ENCODE measurements around the gene ZFAND3. TPM values are rescaled to one million over a fixed set of nuclear protein-coding genes. Genes with fewer than 3 reads are reported as not detected.
A peak's percentile ranks its signal among the peaks of the same experiment; 100 is the strongest.

Gene ZFAND3
- total and polyA plus RNA-seq, 2 experiments from 2014 or later, result 16.9 to 28.2 TPM

GRCh38 chr6:38155621-38156204 is 336.2 kb downstream of the ZFAND3 start:
- no peak overlapping the region for H3K4me3 Mint-ChIP-seq
- peak overlapping the region; percentile 45; the same call in 1 of the 2 replicates for H3K27ac ChIP-seq (ENCODE audit: low read depth)
- H3K27me3 Mint-ChIP-seq (ENCODE audit: insufficient read depth, low read depth, poor library complexity), result peaks cover 14% of the 10 kb centered on the region
- no peak overlapping the region for H3K4me3 ChIP-seq
- H3K36me3 ChIP-seq (ENCODE audit: insufficient read depth), result no peaks in the 10 kb centered on the region
- no peaks in the 10 kb centered on the region for H4K20me1 ChIP-seq (replicated peaks; ENCODE audit: insufficient read depth)
- H2AFZ ChIP-seq, result no peak overlapping the region
- H3K4me1 ChIP-seq (ENCODE audit: insufficient read depth), result no peaks in the 10 kb centered on the region
- H3K4me1 Mint-ChIP-seq, result peaks cover 6% of the 10 kb centered on the region
- no peaks in the 10 kb centered on the region for H3F3A ChIP-seq (replicated peaks; ENCODE audit: low read depth)
- no peak for DNase-seq (ENCODE audit: low spot score)
- no peak overlapping the region for H3K4me2 ChIP-seq
- H3K27ac Mint-ChIP-seq, result peak overlapping the region; percentile 88; the same call in 1 of the 2 replicates
- no peak for ATAC-seq
- no peaks in the 10 kb centered on the region for H3K9me3 Mint-ChIP-seq
- H3K79me2 ChIP-seq (replicated peaks; ENCODE audit: insufficient read depth), result no peaks in the 10 kb centered on the region
- H3K27me3 ChIP-seq (ENCODE audit: insufficient read depth), result no peaks in the 10 kb centered on the region
- H3K9me2 ChIP-seq (ENCODE audit: insufficient read depth), result no peaks in the 10 kb centered on the region
- no peaks in the 10 kb centered on the region for H3K36me3 Mint-ChIP-seq (ENCODE audit: low read depth)
- TF ChIP-seq ZNF462 (CRISPR knock-in tag; IDR thresholded peaks at IDR 0.05) (no peak), EZH2phosphoT487 (IDR thresholded peaks at IDR 0.05; ENCODE audit: unreplicated experiment) (no peak), CREB1 (CRISPR knock-in tag; IDR thresholded peaks at IDR 0.05; ENCODE audit: low read depth) (no peak), ZNF114 (CRISPR knock-in tag; IDR thresholded peaks at IDR 0.05) (no peak), JUNB (IDR thresholded peaks at IDR 0.05; ENCODE audit: unreplicated experiment) (no peak), POLR2AphosphoS5 (IDR thresholded peaks at IDR 0.05; ENCODE audit: low read depth) (no peak), EZH2 (IDR thresholded peaks at IDR 0.05; ENCODE audit: low read depth, unreplicated experiment) (no peak), ETS1 (IDR thresholded peaks at IDR 0.05) (no peak)

Measured in GM23338 (cell line).